ENCODE data around the gene WNT9B.
A peak's percentile ranks its signal among the peaks of the same experiment; 100 is the strongest.

Gene WNT9B

GRCh38 chr17:46928467-46929261 lies 77.3 kb downstream of the WNT9B start:
- no peak for DNase-seq (ENCODE audit: low spot score)
- Histone ChIP-seq H3K27ac (no peak overlapping the region), H3K4me3 (no peak overlapping the region)
- TF ChIP-seq CTCF (IDR thresholded peaks at IDR 0.05), result no peak

GRCh38 chr17:46929413-46929812 lies 78.0 kb downstream of the WNT9B start:
- no peak overlapping the region for H3K4me3 ChIP-seq
- TF ChIP-seq CTCF (IDR thresholded peaks at IDR 0.05), result no peak
- DNase-seq (ENCODE audit: low spot score), result no peak
- H3K27ac ChIP-seq, result no peak overlapping the region

GRCh38 chr17:46930051-46930450 lies 78.7 kb downstream of the WNT9B start:
- no peak for TF ChIP-seq CTCF (IDR thresholded peaks at IDR 0.05)
- Histone ChIP-seq H3K4me3 (no peak overlapping the region), H3K27ac (no peak overlapping the region)
- DNase-seq (ENCODE audit: low spot score), result no peak

DNA sequence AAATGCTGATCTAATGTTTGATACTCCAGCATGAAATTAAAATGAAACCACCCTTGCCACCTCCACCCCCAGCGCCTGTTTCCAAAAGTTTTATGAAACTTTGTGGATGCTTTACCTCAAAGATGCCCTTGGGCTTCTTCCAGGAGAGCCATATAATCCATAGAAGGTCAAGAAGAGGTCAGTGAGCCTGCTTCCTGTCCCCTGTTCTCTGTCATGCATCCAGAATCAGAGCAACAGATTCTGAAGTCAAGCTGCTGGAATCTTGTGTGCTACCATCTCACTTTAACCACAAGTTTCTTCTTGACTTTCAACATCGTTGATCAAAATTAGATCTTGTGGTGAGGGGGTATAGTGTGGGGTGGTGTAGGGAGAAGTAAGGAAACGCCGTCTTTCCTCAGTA lies 80.2 kb downstream of the WNT9B start:
- H3K27ac ChIP-seq, result no peak overlapping the region
- no peak for TF ChIP-seq CTCF (IDR thresholded peaks at IDR 0.05)
- DNase-seq (ENCODE audit: low spot score), result no peak
- no peak overlapping the region for H3K4me3 ChIP-seq

- Histone ChIP-seq H3K27ac (peak overlapping the region in 1 of 2 donors; percentile 8), H3K4me3 (no peak overlapping the region)
- no peak for TF ChIP-seq CTCF (IDR thresholded peaks at IDR 0.05)
- DNase-seq (ENCODE audit: low spot score), result no peak
These were observed 84.4 kb downstream of the WNT9B start for GRCh38 chr17:46935658-46936266.
